LNCaP clone FGC (cell line): ENCODE results near the gene TMEM229B.

Experiments used
- DNase-seq: peaks from one replicate; pipeline ENCODE4 v3.0.0-alpha.2; 2011; ENCODE audit warnings: low read depth
- H3K4me3 ChIP-seq: 2 replicates; pipeline ENCODE4 v1.5.1; 2011; ENCODE audit warnings: mild to moderate bottlenecking, low read depth, low read length, control low read depth
- TF ChIP-seq, protein P1 (sequence below): IDR thresholded peaks from 2 replicates; pipeline ENCODE4 v1.5.1; 2012; ENCODE audit warnings: mild to moderate bottlenecking; ENCODE audit not compliant: control insufficient read depth, insufficient read depth; ENCODE audit errors: extremely low read depth

The TMEM229B gene

DNA sequence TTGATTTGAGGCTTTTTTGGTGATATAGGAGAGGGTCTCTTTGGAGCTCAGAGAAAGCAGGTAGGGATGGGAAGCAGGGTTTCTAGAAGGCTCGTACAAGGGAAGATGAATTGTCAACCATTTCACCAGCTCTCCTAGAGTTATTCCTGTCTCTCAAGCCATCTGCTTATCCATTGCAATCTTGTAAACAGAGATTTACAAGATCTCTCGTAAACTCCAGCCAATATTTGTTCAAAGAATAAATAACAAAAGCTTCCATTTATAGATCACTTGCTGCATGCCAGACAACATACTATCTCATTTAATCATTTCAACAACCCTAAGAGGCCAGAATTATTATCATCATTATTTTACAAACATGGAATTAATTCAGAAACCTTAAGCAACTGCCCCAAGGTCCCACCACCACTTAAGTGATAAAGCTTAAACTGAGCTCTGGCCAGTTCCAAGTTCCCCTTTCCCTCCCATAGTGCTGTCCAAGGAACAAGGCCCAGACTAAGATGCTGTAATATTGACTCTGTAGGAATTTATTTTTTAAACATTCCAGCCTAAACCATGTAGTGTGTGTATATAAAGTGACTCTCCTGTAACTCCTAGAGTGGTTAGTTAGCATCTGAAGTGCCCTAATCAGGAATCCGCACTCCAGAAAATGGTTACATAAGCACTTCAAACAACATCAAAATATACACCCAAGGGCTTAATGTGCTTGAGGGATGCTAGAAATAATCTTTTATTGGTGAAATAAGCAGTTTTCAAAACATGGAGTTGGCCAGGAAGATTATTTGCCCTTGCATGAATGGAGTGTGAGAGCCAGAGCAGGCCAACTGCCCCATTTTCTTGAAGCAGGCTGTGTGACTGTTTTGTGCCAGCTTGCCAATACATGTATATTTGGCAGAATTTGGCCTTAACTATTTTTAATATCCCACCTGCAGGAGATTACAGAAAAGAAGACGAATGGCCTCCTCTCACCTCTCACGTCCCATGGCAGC lies 41.7 kb upstream of the TMEM229B start:
- TF ChIP-seq, protein P1, sequence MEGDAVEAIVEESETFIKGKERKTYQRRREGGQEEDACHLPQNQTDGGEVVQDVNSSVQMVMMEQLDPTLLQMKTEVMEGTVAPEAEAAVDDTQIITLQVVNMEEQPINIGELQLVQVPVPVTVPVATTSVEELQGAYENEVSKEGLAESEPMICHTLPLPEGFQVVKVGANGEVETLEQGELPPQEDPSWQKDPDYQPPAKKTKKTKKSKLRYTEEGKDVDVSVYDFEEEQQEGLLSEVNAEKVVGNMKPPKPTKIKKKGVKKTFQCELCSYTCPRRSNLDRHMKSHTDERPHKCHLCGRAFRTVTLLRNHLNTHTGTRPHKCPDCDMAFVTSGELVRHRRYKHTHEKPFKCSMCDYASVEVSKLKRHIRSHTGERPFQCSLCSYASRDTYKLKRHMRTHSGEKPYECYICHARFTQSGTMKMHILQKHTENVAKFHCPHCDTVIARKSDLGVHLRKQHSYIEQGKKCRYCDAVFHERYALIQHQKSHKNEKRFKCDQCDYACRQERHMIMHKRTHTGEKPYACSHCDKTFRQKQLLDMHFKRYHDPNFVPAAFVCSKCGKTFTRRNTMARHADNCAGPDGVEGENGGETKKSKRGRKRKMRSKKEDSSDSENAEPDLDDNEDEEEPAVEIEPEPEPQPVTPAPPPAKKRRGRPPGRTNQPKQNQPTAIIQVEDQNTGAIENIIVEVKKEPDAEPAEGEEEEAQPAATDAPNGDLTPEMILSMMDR, result no peak
- no peak overlapping the region for H3K4me3 ChIP-seq
- peak; percentile 94 for DNase-seq

DNA sequence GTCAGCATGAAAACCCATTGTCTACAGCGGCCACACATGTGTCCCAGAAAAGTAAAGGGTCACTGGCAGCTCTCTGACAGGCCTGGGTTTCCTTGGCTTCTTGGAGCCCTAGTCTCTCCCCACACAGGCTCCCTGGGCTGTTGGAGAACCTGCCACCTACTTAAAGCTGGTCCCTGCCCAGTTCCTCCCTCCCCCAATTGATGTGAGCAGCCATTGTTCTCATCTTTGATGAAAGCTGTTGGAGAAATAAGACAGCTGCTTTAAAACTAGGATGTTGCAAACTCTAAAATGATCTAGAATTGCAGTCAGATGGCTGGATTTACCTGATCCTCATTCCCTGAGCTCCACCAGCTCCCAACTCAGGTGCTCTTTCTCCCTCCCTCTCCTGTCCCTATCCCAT lies 39.8 kb upstream of the TMEM229B start:
- TF ChIP-seq, protein P1, result no peak
- DNase-seq, result no peak
- no peak overlapping the region for H3K4me3 ChIP-seq

DNA sequence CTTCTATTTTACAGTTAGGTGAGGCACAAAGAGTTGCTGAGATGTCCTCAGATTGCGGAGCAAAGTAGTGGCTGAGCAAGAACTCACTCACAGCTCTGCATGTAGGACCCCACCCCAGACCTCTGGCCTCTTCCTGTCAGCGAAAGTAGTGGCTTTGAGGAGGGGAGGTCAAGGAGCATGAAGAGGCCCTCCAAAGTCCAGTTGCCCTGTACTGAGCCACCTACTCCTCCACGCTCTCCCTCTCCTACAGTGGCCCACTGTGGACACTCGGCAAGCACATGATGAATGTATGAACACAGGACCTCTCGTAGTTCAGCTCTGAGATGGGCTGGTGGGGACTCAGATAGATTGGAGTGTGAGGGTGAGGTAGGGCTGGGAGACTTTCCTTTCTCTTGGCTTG lies 39.2 kb upstream of the TMEM229B start:
- no peak overlapping the region for H3K4me3 ChIP-seq
- TF ChIP-seq, protein P1, result no peak
- no peak for DNase-seq

DNA sequence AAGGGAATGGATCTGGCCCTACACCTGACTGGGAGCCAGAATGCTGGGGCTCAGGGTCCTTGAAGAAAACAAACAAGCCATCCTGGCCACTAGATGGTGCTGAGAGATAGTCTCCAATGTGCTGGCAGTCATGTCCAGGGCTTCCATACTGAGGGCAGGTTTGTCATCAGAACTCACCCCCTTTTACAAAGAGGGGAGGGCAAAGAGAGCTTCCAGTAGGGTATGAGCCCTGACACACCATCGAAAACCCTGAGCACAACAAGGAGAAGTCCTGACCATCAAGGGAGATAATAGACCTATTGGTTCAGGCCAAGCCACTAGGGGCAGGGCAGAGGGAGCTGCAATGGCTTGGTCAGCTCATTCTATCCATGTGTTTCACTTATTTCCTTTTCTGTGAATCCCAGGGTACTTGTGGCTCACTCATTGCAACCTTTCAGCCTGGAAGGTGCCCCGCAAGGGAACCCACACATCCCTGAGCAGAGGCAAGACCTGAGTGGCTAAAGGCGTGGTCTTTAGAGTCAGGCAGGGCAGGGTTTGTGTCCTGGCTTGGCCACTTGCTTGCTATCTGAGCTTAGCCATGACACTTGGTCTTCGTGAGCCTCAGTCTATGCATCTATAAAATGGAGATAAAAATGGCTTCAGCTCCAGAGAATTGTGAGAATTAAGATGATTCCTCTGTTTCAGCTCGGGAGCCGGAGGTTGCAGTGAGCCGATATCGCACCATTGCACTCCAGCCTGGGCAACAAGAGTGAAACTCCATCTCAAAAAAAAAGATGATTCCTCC lies 38.3 kb upstream of the TMEM229B start:
- H3K4me3 ChIP-seq, result no peak overlapping the region
- TF ChIP-seq, protein P1, result peak; percentile 58
- DNase-seq, result no peak

DNA sequence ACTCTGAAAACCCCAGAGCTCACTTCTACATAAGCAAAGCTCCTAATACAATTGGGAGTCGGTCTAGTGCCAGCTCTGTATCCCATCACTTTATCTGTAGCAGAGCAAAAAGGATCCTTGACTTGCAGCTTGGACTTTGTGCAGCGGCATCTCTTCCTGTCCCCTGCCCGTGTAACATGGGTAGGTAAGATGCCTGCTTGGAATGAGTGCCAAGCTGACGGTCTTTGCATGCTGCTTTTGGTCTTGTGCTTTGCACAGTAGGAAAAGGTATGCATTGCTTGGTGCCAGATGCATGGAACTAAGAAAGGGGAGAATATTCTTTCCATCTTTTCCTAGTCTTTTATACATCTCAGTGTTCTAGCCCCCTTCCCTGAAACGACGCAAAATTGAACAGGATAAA lies 37.7 kb upstream of the TMEM229B start:
- H3K4me3 ChIP-seq, result no peak overlapping the region
- DNase-seq, result no peak
- TF ChIP-seq, protein P1, result no peak

DNA sequence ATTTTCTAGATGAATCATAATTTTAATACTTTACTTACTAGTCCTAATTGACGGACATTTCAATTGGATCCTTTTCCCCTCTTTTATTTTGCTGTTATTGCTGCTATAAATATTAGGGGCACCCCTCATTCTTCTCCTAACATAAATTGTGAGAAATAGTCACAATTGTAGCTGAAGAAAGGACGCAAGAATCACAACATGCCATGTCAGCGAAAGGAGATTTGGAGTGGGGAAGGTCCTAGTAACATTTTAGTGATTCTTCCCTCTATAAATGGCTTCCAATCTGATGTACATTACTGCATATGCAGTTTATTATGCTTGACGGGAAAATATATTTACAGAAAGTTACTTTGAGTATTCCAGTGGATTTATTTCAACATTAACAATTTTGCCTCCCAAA lies 36.9 kb upstream of the TMEM229B start:
- no peak overlapping the region for H3K4me3 ChIP-seq
- TF ChIP-seq, protein P1, result no peak
- DNase-seq, result no peak

DNA sequence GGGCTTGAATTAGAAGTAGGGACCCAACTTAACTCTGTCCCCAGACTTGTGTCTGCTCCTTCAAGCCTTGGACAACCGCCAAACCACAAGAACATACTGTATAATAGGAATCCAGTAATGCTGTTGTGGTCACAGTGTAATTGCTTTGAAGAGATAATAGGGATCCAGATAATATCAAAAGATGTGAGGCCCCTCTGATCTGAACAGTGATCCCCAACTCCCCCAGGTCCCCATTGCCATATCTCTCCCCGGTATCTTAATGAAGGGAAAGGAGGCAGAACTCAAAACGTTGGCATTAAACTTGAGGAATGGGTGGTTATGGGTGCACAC lies 36.1 kb upstream of the TMEM229B start:
- DNase-seq, result no peak
- TF ChIP-seq, protein P1, result no peak
- H3K4me3 ChIP-seq, result no peak overlapping the region
